OCI-LY7 (cell line): Measurements from ENCODE around the gene IGFN1. TPM values are rescaled to one million over a fixed set of nuclear protein-coding genes. Genes with fewer than 3 reads are reported as not detected.

Experiments
- BruUV-seq: library from RNA; stranded (reverse); fragments of 400-500 nt; replicated peaks from 2 replicates; lab custom pipeline; 2021; lab: Mats Ljungman, UMichigan
- CTCF ChIA-PET: fragments of 300-600 bp; sonication (Branson Sonifier 250); formaldehyde crosslinking; loops from one replicate; lab custom pipeline; 2022; ENCODE audit warnings: antibody characterized with exemption; ENCODE audit not compliant: unreplicated experiment; lab: Charles Lee
- POLR2A ChIA-PET: fragments of 300-600 bp; sonication (Branson Sonifier 250); formaldehyde crosslinking; loops from one replicate; lab custom pipeline; 2022; ENCODE audit warnings: antibody characterized with exemption; lab: Charles Lee
- DNase-seq: peaks from one replicate; pipeline ENCODE4 v3.0.0-alpha.2; 2015; ENCODE audit warnings: low spot score
- H2AFZ ChIP-seq: fragments of 200-600 bp; sonication (generic), shearing (Covaris generic); 2 replicates; pipeline ENCODE4 v1.6.1; 2014; ENCODE audit warnings: mild to moderate bottlenecking, antibody characterized with exemption, low read length, moderate library complexity
- H3K27ac ChIP-seq: fragments of 200-600 bp; sonication (generic); 2 replicates; pipeline ENCODE4 v1.5.1; 2014; ENCODE audit warnings: mixed run types, low read depth, mild to moderate bottlenecking, moderate library complexity, low read length, inconsistent platforms; ENCODE audit not compliant: poor library complexity, severe bottlenecking
- H3K36me3 ChIP-seq: fragments of 200-600 bp; sonication (generic); 2 replicates; pipeline ENCODE4 v1.6.1; 2014; ENCODE audit warnings: mild to moderate bottlenecking, antibody characterized with exemption, low read length, moderate library complexity, mixed read lengths; ENCODE audit not compliant: insufficient read depth
- H3K4me1 ChIP-seq: fragments of 200-600 bp; sonication (generic); 2 replicates; pipeline ENCODE4 v1.5.1; 2014; ENCODE audit warnings: mild to moderate bottlenecking, low read length; ENCODE audit not compliant: insufficient read depth, poor library complexity, severe bottlenecking
- H3K4me2 ChIP-seq: fragments of 200-600 bp; sonication (generic); 2 replicates; pipeline ENCODE4 v1.6.1; 2014; ENCODE audit warnings: mild to moderate bottlenecking, low read length
- H3K4me3 ChIP-seq: fragments of 200-600 bp; sonication (generic); 2 replicates; pipeline ENCODE4 v1.5.1; 2014; ENCODE audit warnings: mild to moderate bottlenecking, low read depth, low read length; ENCODE audit not compliant: poor library complexity, severe bottlenecking
- H3K79me2 ChIP-seq: fragments of 200-600 bp; sonication (generic); 2 replicates; pipeline ENCODE4 v1.6.1; 2016; ENCODE audit warnings: low read depth, mild to moderate bottlenecking, low read length, moderate library complexity, mixed read lengths; ENCODE audit not compliant: insufficient read depth
- H3K9me2 ChIP-seq: fragments of 200-600 bp; sonication (generic); 2 replicates; pipeline ENCODE4 v1.6.1; 2016; ENCODE audit warnings: mild to moderate bottlenecking, low read length, mixed read lengths; ENCODE audit not compliant: insufficient read depth
- H3K9me3 ChIP-seq: fragments of 200-600 bp; sonication (generic); 2 replicates; pipeline ENCODE4 v1.6.1; 2014; ENCODE audit warnings: mild to moderate bottlenecking, mixed run types, low read length, mixed read lengths
- H4K20me1 ChIP-seq: fragments of 200-600 bp; sonication (generic); 2 replicates; pipeline ENCODE4 v1.6.1; 2014; ENCODE audit warnings: mild to moderate bottlenecking, antibody characterized with exemption, low read length, moderate library complexity, mixed read lengths; ENCODE audit not compliant: insufficient read depth
- EZH2phosphoT487 ChIP-seq: fragments of 200-600 bp; sonication (generic); IDR thresholded peaks from 2 replicates; pipeline ENCODE4 v1.6.1; 2018; ENCODE audit warnings: low read depth, borderline replicate concordance, mild to moderate bottlenecking, mixed run types, antibody characterized with exemption, low read length, moderate library complexity, mixed read lengths
- intact Hi-C: fragments of 100-400 bp; cut with micrococcal nuclease; formaldehyde crosslinking; loops from one replicate; pipeline ENCODE4 v1.10.0; 2022; ENCODE audit not compliant: unreplicated experiment
- total RNA-seq, 2 experiments: library from RNA; depleted of rRNA in 1 of 2; stranded (reverse); fragments of >200 nt in 1 of 2; shearing (Covaris generic) in 1 of 2; gene quantifications; 2 replicates each; pipeline ENCODE4 v1.2.3, GENCODE V29; 2014 to 2022
- TF ChIP-seq, protein P1 (sequence below): fragments of 200-600 bp; sonication (generic); conservative IDR thresholded peaks from 2 replicates; pipeline ENCODE4 v1.5.1; 2014; ENCODE audit warnings: mild to moderate bottlenecking, antibody characterized with exemption, low read length, moderate library complexity, mixed read lengths

IGFN1 gene
- total RNA-seq, 2 experiments from 2014 or later, result not detected

GRCh38 chr1:201253906-201254624, 63.4 kb downstream of the IGFN1 start:
- no peaks in the 10 kb centered on the region for H3K4me1 ChIP-seq
- no peaks in the 10 kb centered on the region for H3K36me3 ChIP-seq
- no peak overlapping the region for H3K4me3 ChIP-seq
- H3K79me2 ChIP-seq, result no peaks in the 10 kb centered on the region
- no peak for DNase-seq
- H3K4me2 ChIP-seq, result no peak overlapping the region
- no peak overlapping the region for H2AFZ ChIP-seq
- TF ChIP-seq EZH2phosphoT487, result no peak
- TF ChIP-seq, protein P1, sequence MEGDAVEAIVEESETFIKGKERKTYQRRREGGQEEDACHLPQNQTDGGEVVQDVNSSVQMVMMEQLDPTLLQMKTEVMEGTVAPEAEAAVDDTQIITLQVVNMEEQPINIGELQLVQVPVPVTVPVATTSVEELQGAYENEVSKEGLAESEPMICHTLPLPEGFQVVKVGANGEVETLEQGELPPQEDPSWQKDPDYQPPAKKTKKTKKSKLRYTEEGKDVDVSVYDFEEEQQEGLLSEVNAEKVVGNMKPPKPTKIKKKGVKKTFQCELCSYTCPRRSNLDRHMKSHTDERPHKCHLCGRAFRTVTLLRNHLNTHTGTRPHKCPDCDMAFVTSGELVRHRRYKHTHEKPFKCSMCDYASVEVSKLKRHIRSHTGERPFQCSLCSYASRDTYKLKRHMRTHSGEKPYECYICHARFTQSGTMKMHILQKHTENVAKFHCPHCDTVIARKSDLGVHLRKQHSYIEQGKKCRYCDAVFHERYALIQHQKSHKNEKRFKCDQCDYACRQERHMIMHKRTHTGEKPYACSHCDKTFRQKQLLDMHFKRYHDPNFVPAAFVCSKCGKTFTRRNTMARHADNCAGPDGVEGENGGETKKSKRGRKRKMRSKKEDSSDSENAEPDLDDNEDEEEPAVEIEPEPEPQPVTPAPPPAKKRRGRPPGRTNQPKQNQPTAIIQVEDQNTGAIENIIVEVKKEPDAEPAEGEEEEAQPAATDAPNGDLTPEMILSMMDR, result no peak
- intact Hi-C loops, result loop anchor here (1.0 kb wide), 1 partner anchor 107 kb away; no protein-coding TSS in a partner anchor
- no peaks in the 10 kb centered on the region for H3K9me2 ChIP-seq
- CTCF ChIA-PET, result interaction anchor here (1.3 kb wide), 1 partner anchor 57 kb away, joined by 3 read pairs; no protein-coding TSS in a partner anchor
- H3K27ac ChIP-seq, result no peak overlapping the region
- POLR2A ChIA-PET, result no interaction called here
- H3K9me3 ChIP-seq, result no peaks in the 10 kb centered on the region
- no TSS peak for BruUV-seq
- no peaks in the 10 kb centered on the region for H4K20me1 ChIP-seq

DNA sequence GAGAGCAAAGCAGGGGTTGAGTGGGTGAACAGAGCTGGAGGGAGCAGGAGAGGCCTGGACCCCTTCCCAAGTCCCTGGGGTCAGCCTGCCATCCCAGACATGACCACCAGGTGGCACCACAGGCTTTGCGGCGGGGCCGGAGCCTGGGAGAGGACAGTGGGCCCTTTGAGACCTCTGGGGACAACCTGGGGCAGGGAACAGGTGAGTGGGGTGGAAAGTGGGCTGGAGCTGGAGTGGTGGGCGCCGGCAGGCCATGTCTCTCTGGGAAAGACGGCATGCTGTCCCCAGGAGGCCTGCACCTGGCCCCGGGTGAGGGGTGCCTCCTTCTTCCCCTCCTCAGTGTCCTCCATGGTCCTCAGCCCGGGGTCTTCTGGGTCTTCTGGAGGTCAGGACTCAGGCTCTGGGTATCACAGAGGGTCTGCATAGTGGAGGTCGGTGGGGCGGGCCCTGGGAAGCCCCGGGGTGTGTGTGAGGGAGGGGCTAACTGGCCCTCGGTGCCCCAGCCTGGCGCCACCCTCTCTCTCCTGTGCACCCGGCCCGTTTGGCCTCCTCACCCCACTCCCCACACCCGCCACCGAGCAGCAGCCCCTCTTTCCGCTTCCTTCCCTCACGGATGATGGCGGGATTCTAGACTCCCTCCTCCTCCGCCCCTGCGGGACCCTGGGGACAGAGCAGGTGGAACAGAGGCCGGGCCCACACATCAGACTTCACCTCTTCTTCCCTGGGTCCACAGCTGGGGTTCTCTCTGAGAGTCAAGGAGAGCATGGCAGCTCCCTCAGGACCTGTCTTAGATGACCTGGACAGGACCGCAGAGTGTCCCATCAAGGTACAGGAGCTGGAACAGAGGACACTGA, 64.2 kb downstream of the IGFN1 start:
- DNase-seq, result peak; percentile 50
- H3K9me2 ChIP-seq, result no peaks in the 10 kb centered on the region
- intact Hi-C loops, result loop anchor here (1.0 kb wide), 1 partner anchor 106 kb away; no protein-coding TSS in a partner anchor
- H3K36me3 ChIP-seq, result no peaks in the 10 kb centered on the region
- H3K9me3 ChIP-seq, result no peaks in the 10 kb centered on the region
- BruUV-seq, result no TSS peak
- no peaks in the 10 kb centered on the region for H3K79me2 ChIP-seq
- no peak overlapping the region for H2AFZ ChIP-seq
- H3K27ac ChIP-seq, result no peak overlapping the region
- no peaks in the 10 kb centered on the region for H3K4me1 ChIP-seq
- TF ChIP-seq, protein P1, result peak; percentile 88
- no peak for TF ChIP-seq EZH2phosphoT487
- H3K4me3 ChIP-seq, result no peak overlapping the region
- no peaks in the 10 kb centered on the region for H4K20me1 ChIP-seq
- ChIA-PET CTCF (interaction anchor here (0.5 to 1.3 kb wide), 2 partner anchors 57 to 193 kb away, joined by 3 to 10 read pairs; no protein-coding TSS in a partner anchor), POLR2A (no interaction called here)
- no peak overlapping the region for H3K4me2 ChIP-seq
